Fibroblast of lung (primary cell): ENCODE data around the gene MPG. TPM values are rescaled to one million over a fixed set of nuclear protein-coding genes. Genes with fewer than 3 reads are reported as not detected.
"Not testable (repeated sequence)": the region's sequence is repeated elsewhere in the genome, so short reads cannot be mapped to it uniquely, and the experiment has no call there.

Source experiments
- DNase-seq, 2 donors: peaks; one replicate each; pipeline versions ENCODE4 v3.0.0 to v3.0.0-alpha.2; 2010; ENCODE audit warnings: low read depth in 2 of 2
- H2AFZ ChIP-seq: 2 replicates; pipeline ENCODE4 v1.5.1; 2012; ENCODE audit warnings: low read length, control low read depth, inconsistent platforms
- H3K27ac ChIP-seq: 2 replicates; pipeline ENCODE4 v1.5.1; 2011; ENCODE audit warnings: low read length, control low read depth; ENCODE audit not compliant: insufficient read depth
- H3K27me3 ChIP-seq: 2 replicates; pipeline ENCODE4 v1.5.1; 2011; ENCODE audit warnings: mild to moderate bottlenecking, low read length; ENCODE audit not compliant: control insufficient read depth, insufficient read depth
- H3K36me3 ChIP-seq: 2 replicates; pipeline ENCODE4 v1.5.1; 2011; ENCODE audit warnings: low read length; ENCODE audit not compliant: control insufficient read depth, insufficient read depth
- H3K4me1 ChIP-seq: 2 replicates; pipeline ENCODE4 v1.5.1; 2011; ENCODE audit warnings: low read length; ENCODE audit not compliant: control insufficient read depth, insufficient read depth; ENCODE audit errors: extremely low read depth
- H3K4me2 ChIP-seq: 2 replicates; pipeline ENCODE4 v1.5.1; 2011; ENCODE audit warnings: low read length, control low read depth; ENCODE audit not compliant: insufficient read depth; ENCODE audit errors: extremely low read depth
- H3K4me3 ChIP-seq, 4 experiments: fragments of 200-600 bp in 1 of 4; sonication (generic) in 1 of 4; replicated peaks in 1 of 4; 2 replicates each; pipeline ENCODE4 v1.5.1; 2011 to 2016; ENCODE audit warnings: low read length in 4 of 4, low read depth in 3 of 4, mild to moderate bottlenecking in 3 of 4, control low read depth in 2 of 4, inconsistent platforms in 1 of 4, mixed read lengths in 1 of 4; ENCODE audit not compliant: insufficient read depth in 1 of 4; ENCODE audit errors: control extremely low read depth in 1 of 4
- H3K79me2 ChIP-seq: 2 replicates; pipeline ENCODE4 v1.5.1; 2012; ENCODE audit warnings: mild to moderate bottlenecking, low read length, inconsistent platforms; ENCODE audit not compliant: control insufficient read depth, insufficient read depth
- H3K9ac ChIP-seq: 2 replicates; pipeline ENCODE4 v1.5.1; 2011; ENCODE audit warnings: mild to moderate bottlenecking, low read length, control low read depth; ENCODE audit not compliant: insufficient read depth
- H3K9me3 ChIP-seq: 2 replicates; pipeline ENCODE4 v1.5.1; 2012; ENCODE audit warnings: low read depth, low read length; ENCODE audit not compliant: control insufficient read depth, insufficient read depth
- H4K20me1 ChIP-seq: 2 replicates; pipeline ENCODE4 v1.5.1; 2011; ENCODE audit warnings: low read length; ENCODE audit not compliant: control insufficient read depth, insufficient read depth; ENCODE audit errors: extremely low read depth
- EZH2 ChIP-seq: IDR thresholded peaks from 2 replicates; pipeline ENCODE4 v1.5.1; 2012; ENCODE audit warnings: low read length, control low read depth, mild to moderate bottlenecking; ENCODE audit errors: missing control alignments
- polyA plus RNA-seq, 2 donors: library from polyadenylated mRNA; depleted of rRNA in 1 of 2; stranded (reverse) in 1 of 2; unstranded in 1 of 2; fragments of >200 nt; gene quantifications; 2 replicates each; pipeline ENCODE4 v1.2.1, GENCODE V29; 2011 to 2012; ENCODE audit warnings: missing spikeins in 1 of 2
- total RNA-seq: library from RNA; depleted of rRNA; stranded (reverse); fragments of >200 nt; gene quantifications from 2 replicates; pipeline ENCODE4 v1.2.1, GENCODE V29; 2014
- TF ChIP-seq, protein P1 (sequence below), 2 donors: IDR thresholded peaks in 1 of 2; conservative IDR thresholded peaks in 1 of 2; 1 replicate in 1 of 2; 2 replicates in 1 of 2; pipeline ENCODE4 v1.5.1; 2011 to 2012; ENCODE audit warnings: low read length in 2 of 2, control low read depth in 1 of 2, inconsistent platforms in 1 of 2, low read depth in 1 of 2, mild to moderate bottlenecking in 1 of 2

MPG gene
- total and polyA plus RNA-seq, 2 donors (not counting 1 experiment from before 2014, with no cell fraction given) = 45.4 to 268 TPM

GRCh38 chr16:122361-122760, 44.3 kb downstream of the MPG start:
- H3K9ac ChIP-seq = no peak overlapping the region

GRCh38 chr16:123558-124350, 45.7 kb downstream of the MPG start:
- H3K4me1 ChIP-seq, H3K36me3 ChIP-seq, H3K27ac ChIP-seq, H3K9ac ChIP-seq, H3K4me3 ChIP-seq, H2AFZ ChIP-seq, H3K4me2 ChIP-seq, DNase-seq, H3K79me2 ChIP-seq, H4K20me1 ChIP-seq, H3K9me3 ChIP-seq, H3K27me3 ChIP-seq: not testable (repeated sequence)

More at GRCh38 chr16:122361-122760, 44.3 kb downstream of the MPG start:
- H3K36me3 ChIP-seq = no peaks in the 10 kb centered on the region
- H3K4me3 ChIP-seq = no peak overlapping the region
- no peak for DNase-seq
- H4K20me1 ChIP-seq = no peaks in the 10 kb centered on the region
- H3K27me3 ChIP-seq = no peaks in the 10 kb centered on the region
- no peak overlapping the region for H3K4me2 ChIP-seq
- no peak for TF ChIP-seq EZH2
- TF ChIP-seq, protein P1, sequence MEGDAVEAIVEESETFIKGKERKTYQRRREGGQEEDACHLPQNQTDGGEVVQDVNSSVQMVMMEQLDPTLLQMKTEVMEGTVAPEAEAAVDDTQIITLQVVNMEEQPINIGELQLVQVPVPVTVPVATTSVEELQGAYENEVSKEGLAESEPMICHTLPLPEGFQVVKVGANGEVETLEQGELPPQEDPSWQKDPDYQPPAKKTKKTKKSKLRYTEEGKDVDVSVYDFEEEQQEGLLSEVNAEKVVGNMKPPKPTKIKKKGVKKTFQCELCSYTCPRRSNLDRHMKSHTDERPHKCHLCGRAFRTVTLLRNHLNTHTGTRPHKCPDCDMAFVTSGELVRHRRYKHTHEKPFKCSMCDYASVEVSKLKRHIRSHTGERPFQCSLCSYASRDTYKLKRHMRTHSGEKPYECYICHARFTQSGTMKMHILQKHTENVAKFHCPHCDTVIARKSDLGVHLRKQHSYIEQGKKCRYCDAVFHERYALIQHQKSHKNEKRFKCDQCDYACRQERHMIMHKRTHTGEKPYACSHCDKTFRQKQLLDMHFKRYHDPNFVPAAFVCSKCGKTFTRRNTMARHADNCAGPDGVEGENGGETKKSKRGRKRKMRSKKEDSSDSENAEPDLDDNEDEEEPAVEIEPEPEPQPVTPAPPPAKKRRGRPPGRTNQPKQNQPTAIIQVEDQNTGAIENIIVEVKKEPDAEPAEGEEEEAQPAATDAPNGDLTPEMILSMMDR (conservative IDR thresholded peaks at IDR 0.05 in 1 of 2, IDR thresholded peaks at IDR 0.05 in 1 of 2; ENCODE audit: low read depth in 1 of 2, low read length in 2 of 2) = no peak
- no peak overlapping the region for H2AFZ ChIP-seq
- H3K4me1 ChIP-seq = no peaks in the 10 kb centered on the region
- no peaks in the 10 kb centered on the region for H3K79me2 ChIP-seq
- H3K27ac ChIP-seq = no peak overlapping the region
- no peaks in the 10 kb centered on the region for H3K9me3 ChIP-seq

- no peak for TF ChIP-seq EZH2
- TF ChIP-seq, protein P1 (conservative IDR thresholded peaks at IDR 0.05 in 1 of 2, IDR thresholded peaks at IDR 0.05 in 1 of 2; ENCODE audit: low read depth in 1 of 2, low read length in 2 of 2) = no peak
- H4K20me1 ChIP-seq = no peaks in the 10 kb centered on the region
- DNase-seq = no peak
- H3K36me3 ChIP-seq = no peaks in the 10 kb centered on the region
- H3K4me2 ChIP-seq = no peak overlapping the region
- H3K9ac ChIP-seq = no peak overlapping the region
- no peaks in the 10 kb centered on the region for H3K79me2 ChIP-seq
- H3K9me3 ChIP-seq = no peaks in the 10 kb centered on the region
- no peaks in the 10 kb centered on the region for H3K4me1 ChIP-seq
- no peak overlapping the region for H3K27ac ChIP-seq
- H3K27me3 ChIP-seq = no peaks in the 10 kb centered on the region
- H3K4me3 ChIP-seq = no peak overlapping the region
- H2AFZ ChIP-seq = no peak overlapping the region
Observed at GRCh38 chr16:125011-125410, 47.0 kb downstream of the MPG start.
